ENCODE measurements around the gene KLHL18.
"Not testable (repeated sequence)": the region's sequence is repeated elsewhere in the genome, so short reads cannot be mapped to it uniquely, and the experiment has no call there.

The KLHL18 gene

GRCh38 chr3:47314056-47314764, 31.5 kb downstream of the KLHL18 start:
- H3K27ac ChIP-seq = no peak overlapping the region
- H3K4me3 ChIP-seq = no peak overlapping the region; the same call in 1 of the 2 replicates
- no peak for TF ChIP-seq POLR2AphosphoS5 (IDR thresholded peaks at IDR 0.05; ENCODE audit: borderline replicate concordance, low read depth, low read length)
- TF ChIP-seq EZH2 (IDR thresholded peaks at IDR 0.05) = no peak
- no peak for TF ChIP-seq FOXP2 (optimal IDR thresholded peaks at IDR 0.05; ENCODE audit: control extremely low read depth, extremely low read length, insufficient read depth)
- DNase-seq (ENCODE audit: low read depth, low spot score) = no peak
- H3K36me3 ChIP-seq (ENCODE audit: insufficient read depth, low read length) = no peaks in the 10 kb centered on the region
- no peaks in the 10 kb centered on the region for H3K9me3 ChIP-seq (ENCODE audit: low read depth, low read length)
- H3K9ac ChIP-seq (ENCODE audit: insufficient read length) = no peak overlapping the region

DNA sequence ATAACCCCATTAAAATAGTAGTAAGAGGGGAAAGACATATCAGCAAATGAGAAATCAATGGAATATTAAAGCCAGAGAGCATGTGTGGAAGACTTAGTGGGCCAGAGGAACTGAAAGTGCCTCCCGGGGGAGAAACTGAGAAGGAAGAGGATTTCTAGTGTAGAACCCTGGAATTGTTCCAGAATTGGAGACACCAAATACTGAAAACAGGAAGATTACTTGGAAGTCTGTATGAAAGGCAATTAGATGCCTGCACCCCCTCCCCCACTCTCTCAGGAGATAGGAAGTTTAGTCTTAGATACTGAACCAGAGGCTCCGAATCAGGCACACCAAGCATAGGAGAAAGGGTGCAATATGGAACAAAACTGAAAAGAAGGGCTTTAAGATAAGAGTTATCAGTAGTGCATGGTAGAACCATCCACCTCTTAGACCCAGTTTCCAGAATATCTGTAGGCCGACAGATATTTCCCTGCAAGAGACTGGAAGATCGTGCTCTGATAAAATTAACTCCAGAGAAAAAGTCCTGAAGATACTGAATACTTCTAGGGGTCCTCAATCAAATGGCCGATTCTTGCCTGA, 32.4 kb downstream of the KLHL18 start:
- H3K27ac ChIP-seq = peak overlapping the region; percentile 50; the same call in 1 of the 2 replicates
- DNase-seq (ENCODE audit: low read depth, low spot score) = peak; percentile 20
- TF ChIP-seq FOXP2 (optimal IDR thresholded peaks at IDR 0.05; ENCODE audit: control extremely low read depth, extremely low read length, insufficient read depth) = no peak
- no peak for TF ChIP-seq POLR2AphosphoS5 (IDR thresholded peaks at IDR 0.05; ENCODE audit: borderline replicate concordance, low read depth, low read length)
- no peak for TF ChIP-seq EZH2 (IDR thresholded peaks at IDR 0.05)

DNA sequence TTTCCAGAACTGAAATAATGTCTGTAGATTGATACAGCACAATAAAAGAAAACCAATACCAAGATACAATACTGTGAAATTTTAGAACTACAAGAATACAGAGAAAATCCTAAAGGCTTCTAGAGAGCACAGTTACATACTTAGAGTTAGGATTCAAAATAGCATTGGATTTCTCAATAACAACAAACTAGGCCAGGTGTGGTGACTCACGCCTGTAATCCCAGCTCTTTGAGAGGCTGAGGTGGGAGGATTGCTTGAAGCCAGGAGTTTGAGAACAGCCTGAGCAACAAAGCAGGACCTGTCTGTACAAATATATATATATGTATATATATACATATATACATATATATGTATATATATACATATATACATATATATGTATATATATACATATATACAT, 33.4 kb downstream of the KLHL18 start:
- not testable (repeated sequence) for H3K9ac ChIP-seq (ENCODE audit: insufficient read length); DNase-seq (ENCODE audit: low read depth, low spot score); H3K36me3 ChIP-seq (ENCODE audit: insufficient read depth, low read length); H3K27ac ChIP-seq; H3K4me3 ChIP-seq; H3K9me3 ChIP-seq (ENCODE audit: low read depth, low read length)

More for the DNA sequence above, 32.4 kb downstream of the KLHL18 start:
- no peaks in the 10 kb centered on the region for H3K9me3 ChIP-seq (ENCODE audit: low read depth, low read length)
- H3K9ac ChIP-seq (ENCODE audit: insufficient read length) = no peak overlapping the region
- no peaks in the 10 kb centered on the region for H3K36me3 ChIP-seq (ENCODE audit: insufficient read depth, low read length)
- peak overlapping the region; percentile 22; the same call in 1 of the 2 replicates for H3K4me3 ChIP-seq

DNA sequence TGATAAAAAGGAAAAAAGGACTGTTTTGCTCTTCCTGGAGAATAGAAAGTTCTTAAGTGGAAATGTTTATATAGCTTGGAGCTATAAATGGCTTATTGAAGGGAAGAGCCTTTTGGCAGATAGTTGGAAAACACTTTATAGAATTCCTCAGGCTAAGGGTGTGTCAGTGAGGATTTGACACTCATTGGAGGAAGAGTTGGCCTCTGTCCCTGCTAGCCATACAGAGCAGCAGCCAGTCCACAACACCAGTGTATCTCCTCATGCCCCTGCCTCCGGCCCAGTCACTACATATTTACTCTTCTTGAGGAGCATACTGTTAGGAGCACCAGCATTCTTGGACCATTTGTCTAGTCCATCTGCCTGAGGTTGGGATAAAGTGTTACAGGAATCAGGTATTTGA, 36.2 kb downstream of the KLHL18 start:
- no peak for TF ChIP-seq POLR2AphosphoS5 (IDR thresholded peaks at IDR 0.05; ENCODE audit: borderline replicate concordance, low read depth, low read length)
- TF ChIP-seq EZH2 (IDR thresholded peaks at IDR 0.05) = no peak
- no peak for TF ChIP-seq FOXP2 (optimal IDR thresholded peaks at IDR 0.05; ENCODE audit: control extremely low read depth, extremely low read length, insufficient read depth)
- Histone ChIP-seq H3K4me3 (no peak overlapping the region), H3K27ac (no peak overlapping the region), H3K9ac (ENCODE audit: insufficient read length) (no peak overlapping the region), H3K9me3 (ENCODE audit: low read depth, low read length) (no peaks in the 10 kb centered on the region), H3K36me3 (ENCODE audit: insufficient read depth, low read length) (no peaks in the 10 kb centered on the region)
- no peak for DNase-seq (ENCODE audit: low read depth, low spot score)

DNA sequence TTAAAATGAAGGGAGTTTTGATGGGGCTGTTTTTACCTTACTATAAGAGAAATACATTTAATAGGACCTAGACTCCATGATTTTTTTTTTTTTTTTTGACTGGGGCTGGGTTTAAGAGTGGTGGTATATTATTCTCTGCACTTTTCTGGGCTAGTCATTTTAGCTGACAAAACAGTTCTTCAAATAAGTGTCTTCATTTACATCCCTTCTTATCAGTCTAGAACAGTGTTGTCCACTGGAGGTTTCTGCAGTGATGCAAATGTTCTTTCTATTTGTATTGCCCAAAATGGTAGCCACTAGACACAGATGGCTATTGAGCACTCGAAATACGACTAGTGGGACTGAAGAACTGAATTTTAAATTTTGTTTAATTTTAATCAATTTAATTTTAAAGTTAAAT, 37.2 kb downstream of the KLHL18 start:
- no peak overlapping the region for H3K9ac ChIP-seq (ENCODE audit: insufficient read length)
- H3K27ac ChIP-seq = no peak overlapping the region
- no peak for TF ChIP-seq POLR2AphosphoS5 (IDR thresholded peaks at IDR 0.05; ENCODE audit: borderline replicate concordance, low read depth, low read length)
- no peak for TF ChIP-seq FOXP2 (optimal IDR thresholded peaks at IDR 0.05; ENCODE audit: control extremely low read depth, extremely low read length, insufficient read depth)
- TF ChIP-seq EZH2 (IDR thresholded peaks at IDR 0.05) = no peak
- H3K9me3 ChIP-seq (ENCODE audit: low read depth, low read length) = no peaks in the 10 kb centered on the region
- DNase-seq (ENCODE audit: low read depth, low spot score) = no peak
- H3K4me3 ChIP-seq = no peak overlapping the region
- no peaks in the 10 kb centered on the region for H3K36me3 ChIP-seq (ENCODE audit: insufficient read depth, low read length)

DNA sequence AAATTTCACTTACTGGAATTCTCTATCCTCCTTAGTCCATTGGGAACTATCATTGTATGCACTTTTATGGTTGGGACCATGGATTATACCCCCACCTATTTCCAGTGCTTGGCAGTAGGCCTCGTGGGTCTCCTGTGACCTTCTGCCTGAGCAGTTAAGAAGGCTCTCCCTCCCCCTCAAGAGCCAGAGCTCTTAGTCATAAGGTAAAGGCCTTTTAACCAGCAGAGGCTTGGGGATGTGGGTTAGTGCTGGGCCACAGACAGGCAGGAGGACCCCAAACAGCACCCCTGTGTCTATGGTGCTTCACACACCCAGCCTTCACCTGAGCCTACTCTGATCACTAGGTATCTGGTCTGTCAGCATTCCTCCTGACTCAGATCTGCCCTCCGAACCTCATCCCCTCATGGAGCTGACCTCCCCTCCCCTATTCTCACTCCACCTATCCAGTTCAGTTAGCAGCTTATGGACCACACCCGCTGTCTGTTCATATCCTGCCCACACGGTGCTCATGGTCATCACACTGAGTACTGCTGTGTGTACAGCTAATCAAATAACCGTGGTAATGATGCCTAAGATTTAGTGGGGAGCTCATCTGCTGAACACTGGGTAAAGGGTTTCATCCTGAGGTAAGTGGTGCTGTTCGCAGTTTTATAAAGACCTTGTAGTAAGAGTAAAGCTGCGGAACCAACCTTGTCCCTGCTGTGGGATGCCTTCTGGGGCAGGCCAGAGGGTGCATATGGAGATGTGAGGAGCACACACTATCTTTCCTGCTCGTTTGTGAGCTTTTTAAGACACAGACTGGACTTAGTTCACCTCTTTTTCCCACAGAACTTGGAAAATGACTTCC, 40.9 kb downstream of the KLHL18 start:
- Histone ChIP-seq H3K36me3 (ENCODE audit: insufficient read depth, low read length) (no peaks in the 10 kb centered on the region), H3K9me3 (ENCODE audit: low read depth, low read length) (no peaks in the 10 kb centered on the region), H3K4me3 (no peak overlapping the region), H3K9ac (ENCODE audit: insufficient read length) (no peak overlapping the region), H3K27ac (no peak overlapping the region)
- DNase-seq (ENCODE audit: low read depth, low spot score) = no peak
- no peak for TF ChIP-seq EZH2 (IDR thresholded peaks at IDR 0.05)
- no peak for TF ChIP-seq FOXP2 (optimal IDR thresholded peaks at IDR 0.05; ENCODE audit: control extremely low read depth, extremely low read length, insufficient read depth)
- TF ChIP-seq POLR2AphosphoS5 (IDR thresholded peaks at IDR 0.05; ENCODE audit: borderline replicate concordance, low read depth, low read length) = no peak

DNA sequence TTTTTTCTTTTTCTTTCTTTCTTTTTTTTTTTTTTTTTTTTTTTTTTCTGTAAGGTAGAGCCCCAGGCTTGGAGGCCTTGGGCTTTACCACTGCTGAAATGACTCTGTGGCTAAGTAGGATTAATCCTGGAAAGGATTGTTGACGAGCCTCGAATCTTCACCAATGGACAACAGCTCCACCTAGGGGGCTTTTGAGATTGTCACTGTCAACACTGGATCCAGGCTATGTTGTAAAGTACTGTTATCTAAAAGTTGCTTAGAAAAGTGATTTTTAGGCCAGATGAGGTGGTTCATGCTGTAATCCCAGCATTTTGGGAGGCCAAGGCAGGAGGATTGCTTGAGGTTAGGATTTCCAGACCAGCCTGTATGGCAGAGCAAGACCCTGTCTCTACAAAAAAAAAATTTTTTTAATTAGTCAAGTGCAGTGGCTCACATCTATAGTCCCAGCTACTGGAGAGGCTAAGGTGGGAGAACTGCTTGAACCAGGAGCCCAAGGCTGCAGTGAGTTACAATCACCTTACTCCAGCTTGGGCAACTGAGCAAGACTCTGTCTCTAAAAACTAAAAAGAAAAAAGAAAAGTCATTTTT, 41.6 kb downstream of the KLHL18 start:
- no peak overlapping the region for H3K9ac ChIP-seq (ENCODE audit: insufficient read length)
- DNase-seq (ENCODE audit: low read depth, low spot score) = no peak
- TF ChIP-seq POLR2AphosphoS5 (IDR thresholded peaks at IDR 0.05; ENCODE audit: borderline replicate concordance, low read depth, low read length) = no peak
- no peak for TF ChIP-seq EZH2 (IDR thresholded peaks at IDR 0.05)
- TF ChIP-seq FOXP2 (optimal IDR thresholded peaks at IDR 0.05; ENCODE audit: control extremely low read depth, extremely low read length, insufficient read depth) = no peak
- H3K36me3 ChIP-seq (ENCODE audit: insufficient read depth, low read length) = no peaks in the 10 kb centered on the region
- no peak overlapping the region for H3K27ac ChIP-seq
- H3K9me3 ChIP-seq (ENCODE audit: low read depth, low read length) = no peaks in the 10 kb centered on the region
- no peak overlapping the region for H3K4me3 ChIP-seq

DNA sequence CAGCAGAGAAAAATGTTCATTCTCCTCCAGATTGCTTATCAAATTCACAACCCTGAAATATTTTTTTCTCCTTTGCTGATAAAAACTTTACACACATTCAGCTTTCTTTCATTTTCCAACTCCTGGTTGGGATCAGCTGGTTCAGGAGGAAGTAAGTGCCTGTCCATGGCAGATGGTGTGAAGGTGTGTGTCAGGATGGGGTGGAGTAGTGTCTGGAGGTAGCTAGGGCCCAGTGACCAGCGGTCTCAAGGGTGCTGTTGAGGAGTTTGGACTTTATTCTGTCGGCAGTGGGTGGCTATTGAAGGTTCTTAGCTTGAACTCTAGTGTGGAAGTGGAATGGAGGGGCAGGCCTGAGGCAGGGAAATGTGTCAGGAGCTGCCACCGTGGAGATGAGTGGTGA, 51.2 kb downstream of the KLHL18 start:
- Histone ChIP-seq H3K4me3 (no peak overlapping the region), H3K27ac (no peak overlapping the region), H3K9me3 (ENCODE audit: low read depth, low read length) (no peaks in the 10 kb centered on the region), H3K36me3 (ENCODE audit: insufficient read depth, low read length) (no peaks in the 10 kb centered on the region; the same call in 1 of the 2 replicates), H3K9ac (ENCODE audit: insufficient read length) (no peak overlapping the region)
- no peak for DNase-seq (ENCODE audit: low read depth, low spot score)
- no peak for TF ChIP-seq FOXP2 (optimal IDR thresholded peaks at IDR 0.05; ENCODE audit: control extremely low read depth, extremely low read length, insufficient read depth)
- TF ChIP-seq EZH2 (IDR thresholded peaks at IDR 0.05) = no peak
- TF ChIP-seq POLR2AphosphoS5 (IDR thresholded peaks at IDR 0.05; ENCODE audit: borderline replicate concordance, low read depth, low read length) = no peak
